Suprapubic skin (tissue), 4 donors: Measurements from ENCODE around the gene PRDM12. TPM values are rescaled to one million over a fixed set of nuclear protein-coding genes. Genes with fewer than 3 reads are reported as not detected.

Experiments
- DNase-seq, 2 donors: peaks; one replicate each; pipeline ENCODE4 v3.0.0-alpha.2; 2019; ENCODE audit warnings: low spot score in 2 of 2
- H3K27ac ChIP-seq: fragments of 200-600 bp; sonication (generic); one replicate; pipeline ENCODE4 v1.5.1; 2019
- H3K27me3 ChIP-seq: fragments of 200-600 bp; sonication (generic); one replicate; pipeline ENCODE4 v1.5.1; 2019
- H3K36me3 ChIP-seq: fragments of 200-600 bp; sonication (generic); one replicate; pipeline ENCODE4 v1.5.1; 2019
- H3K4me1 ChIP-seq: fragments of 200-600 bp; sonication (generic); one replicate; pipeline ENCODE4 v1.5.1; 2019
- H3K4me3 ChIP-seq: fragments of 200-600 bp; sonication (generic); one replicate; pipeline ENCODE4 v1.5.1; 2019; ENCODE audit warnings: mild to moderate bottlenecking
- H3K9me3 ChIP-seq: fragments of 200-600 bp; sonication (generic); one replicate; pipeline ENCODE4 v1.5.1; 2019
- CTCF ChIP-seq, 2 donors: fragments of 200-600 bp in 1 of 2; fragments of 450-650 bp in 1 of 2; sonication (generic) in 1 of 2; IDR thresholded peaks; one replicate each; pipeline ENCODE4 v1.5.1; 2016 to 2019; ENCODE audit warnings: antibody characterized with exemption in 2 of 2, mild to moderate bottlenecking in 1 of 2, moderate library complexity in 1 of 2
- EP300 ChIP-seq: sonication (generic); formaldehyde crosslinking; IDR thresholded peaks from one replicate; pipeline ENCODE4 v1.6.1; 2017; ENCODE audit warnings: antibody characterized with exemption
- POLR2A ChIP-seq, 2 donors: fragments of 450-650 bp; IDR thresholded peaks; one replicate each; pipeline ENCODE4 v1.6.1; 2017; ENCODE audit warnings: antibody characterized with exemption in 2 of 2, mild to moderate bottlenecking in 2 of 2, moderate library complexity in 2 of 2
- POLR2AphosphoS5 ChIP-seq, 3 donors: sonication (generic); formaldehyde crosslinking; IDR thresholded peaks; one replicate each; pipeline ENCODE4 v1.6.1; 2017; ENCODE audit warnings: antibody characterized with exemption in 3 of 3
- WGBS: methylation state at CpG from one replicate; pipeline ENCODE4 v1.1.5; 2018; 5-methylcytosine and 5-hydroxymethylcytosine counted together
- total RNA-seq, 4 donors: library from RNA; depleted of rRNA; stranded (reverse); fragments of >200 nt; gene quantifications; one replicate each; pipeline ENCODE4 v1.1.0, GENCODE V29; 2016

PRDM12 gene
- total RNA-seq, 4 donors from 2014 or later, result not detected

DNA sequence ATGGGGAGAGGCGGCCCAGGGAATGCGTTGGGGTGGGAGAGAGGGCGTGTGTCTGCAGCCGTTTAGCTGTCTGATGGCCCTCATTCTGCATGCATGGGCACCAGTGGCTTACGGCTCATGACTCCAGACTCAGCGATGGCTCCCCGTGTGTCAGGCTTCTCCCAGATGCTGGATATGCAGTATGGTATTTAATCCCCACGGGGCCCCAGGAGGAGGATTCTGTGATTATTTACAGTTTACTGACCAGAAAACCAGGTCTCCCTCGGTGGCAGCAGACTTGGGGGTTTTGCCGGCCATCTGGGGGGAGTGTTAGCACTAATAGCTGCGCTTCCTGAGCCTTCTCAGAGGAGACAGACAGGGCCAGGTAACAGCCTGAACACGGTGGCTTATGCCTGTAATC is 4.3 kb downstream of the PRDM12 start:
- no peak for DNase-seq
- no peaks in the 10 kb centered on the region for H3K36me3 ChIP-seq
- no peaks in the 10 kb centered on the region for H3K9me3 ChIP-seq
- no peak for TF ChIP-seq CTCF (IDR thresholded peaks at IDR 0.05)
- TF ChIP-seq POLR2A (IDR thresholded peaks at IDR 0.05), result no peak
- TF ChIP-seq POLR2AphosphoS5 (IDR thresholded peaks at IDR 0.05), result no peak
- no peak for TF ChIP-seq EP300
- peaks cover 30% of the 10 kb centered on the region for H3K4me1 ChIP-seq
- WGBS, result 58% methylated on average over 8 of the region's 12 CpGs
- no peak overlapping the region for H3K27ac ChIP-seq
- H3K27me3 ChIP-seq, result peaks cover 52% of the 10 kb centered on the region
- H3K4me3 ChIP-seq, result no peak overlapping the region

DNA sequence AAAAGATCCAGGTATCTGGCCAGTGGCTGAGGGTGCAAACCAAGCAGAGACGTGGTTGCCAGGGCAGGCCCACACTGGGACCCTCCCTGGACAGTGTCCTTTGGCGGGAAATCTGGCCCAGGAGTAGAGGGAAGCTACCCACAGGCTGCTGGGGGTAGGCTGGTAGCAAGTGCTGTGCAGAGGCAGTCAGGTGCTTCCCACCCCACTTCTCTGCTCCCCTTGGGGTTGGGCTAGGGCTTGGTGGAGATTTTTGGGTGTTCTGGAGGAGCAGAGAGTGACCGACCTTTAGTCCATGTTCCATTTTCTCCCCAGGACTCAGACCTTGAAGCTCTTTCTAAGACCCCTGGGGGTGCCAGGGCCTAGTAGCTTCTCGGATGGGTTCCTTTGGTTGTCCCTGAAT is 5.6 kb downstream of the PRDM12 start:
- TF ChIP-seq EP300 (no peak), CTCF (IDR thresholded peaks at IDR 0.05) (no peak), POLR2A (IDR thresholded peaks at IDR 0.05) (no peak), POLR2AphosphoS5 (IDR thresholded peaks at IDR 0.05) (no peak)
- Histone ChIP-seq H3K9me3 (no peaks in the 10 kb centered on the region), H3K36me3 (no peaks in the 10 kb centered on the region), H3K27ac (no peak overlapping the region), H3K27me3 (peaks cover 39% of the 10 kb centered on the region), H3K4me1 (peaks cover 17% of the 10 kb centered on the region), H3K4me3 (no peak overlapping the region)
- no peak for DNase-seq
- WGBS, result 81% methylated on average over 4 of the region's 4 CpGs

DNA sequence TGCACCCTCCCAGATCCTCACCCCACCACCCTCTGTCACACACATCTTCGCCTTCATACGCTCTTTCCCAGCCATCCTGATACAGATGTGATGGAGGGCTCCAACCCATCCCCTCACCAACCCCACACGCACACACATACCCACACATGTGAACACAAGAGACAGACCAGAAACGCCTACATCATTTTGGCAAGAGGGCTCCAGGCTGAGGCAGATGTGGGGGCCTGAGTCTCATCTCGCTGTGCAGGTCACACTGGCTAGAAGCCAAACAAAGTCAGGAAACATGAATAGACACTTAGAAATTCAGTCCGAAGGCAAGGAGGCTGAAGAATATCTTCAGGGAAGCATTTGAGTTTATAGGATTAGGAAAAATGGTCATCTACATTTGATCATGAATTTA is 6.2 kb downstream of the PRDM12 start:
- H3K4me1 ChIP-seq, result peaks cover 15% of the 10 kb centered on the region
- H3K9me3 ChIP-seq, result no peaks in the 10 kb centered on the region
- H3K27me3 ChIP-seq, result peaks cover 32% of the 10 kb centered on the region
- WGBS, result 86% methylated on average over 6 of the region's 6 CpGs
- TF ChIP-seq CTCF (IDR thresholded peaks at IDR 0.05) (no peak), POLR2AphosphoS5 (IDR thresholded peaks at IDR 0.05) (no peak), POLR2A (IDR thresholded peaks at IDR 0.05) (no peak), EP300 (no peak)
- no peak overlapping the region for H3K4me3 ChIP-seq
- no peak for DNase-seq
- H3K27ac ChIP-seq, result no peak overlapping the region
- no peaks in the 10 kb centered on the region for H3K36me3 ChIP-seq

DNA sequence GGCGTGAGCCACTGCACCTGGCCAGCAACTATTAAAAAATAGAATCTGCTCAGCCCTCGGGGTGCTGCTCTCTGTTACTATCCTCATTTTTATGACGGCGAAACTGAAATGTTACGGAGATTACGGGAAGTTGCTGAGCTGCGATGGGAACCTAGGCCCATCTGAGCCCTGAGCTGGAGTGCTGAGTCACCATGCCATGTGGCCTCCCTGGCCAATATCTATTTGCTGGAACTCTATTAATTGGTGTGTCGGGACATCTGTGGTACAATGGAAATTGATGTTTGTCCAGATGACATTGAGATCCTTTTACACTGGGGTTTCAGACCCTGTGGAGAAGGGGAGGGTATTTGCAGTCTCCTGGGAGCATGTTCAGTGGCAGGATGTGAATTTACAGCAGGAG is 8.1 kb downstream of the PRDM12 start:
- no peak overlapping the region for H3K4me3 ChIP-seq
- peaks cover 14% of the 10 kb centered on the region for H3K27me3 ChIP-seq
- 89% methylated on average over 8 of the region's 8 CpGs for WGBS
- DNase-seq, result no peak
- TF ChIP-seq EP300 (no peak), POLR2A (IDR thresholded peaks at IDR 0.05) (no peak), CTCF (IDR thresholded peaks at IDR 0.05) (no peak), POLR2AphosphoS5 (IDR thresholded peaks at IDR 0.05) (no peak)
- H3K4me1 ChIP-seq, result peaks cover 4% of the 10 kb centered on the region
- no peaks in the 10 kb centered on the region for H3K36me3 ChIP-seq
- no peak overlapping the region for H3K27ac ChIP-seq
- no peaks in the 10 kb centered on the region for H3K9me3 ChIP-seq

DNA sequence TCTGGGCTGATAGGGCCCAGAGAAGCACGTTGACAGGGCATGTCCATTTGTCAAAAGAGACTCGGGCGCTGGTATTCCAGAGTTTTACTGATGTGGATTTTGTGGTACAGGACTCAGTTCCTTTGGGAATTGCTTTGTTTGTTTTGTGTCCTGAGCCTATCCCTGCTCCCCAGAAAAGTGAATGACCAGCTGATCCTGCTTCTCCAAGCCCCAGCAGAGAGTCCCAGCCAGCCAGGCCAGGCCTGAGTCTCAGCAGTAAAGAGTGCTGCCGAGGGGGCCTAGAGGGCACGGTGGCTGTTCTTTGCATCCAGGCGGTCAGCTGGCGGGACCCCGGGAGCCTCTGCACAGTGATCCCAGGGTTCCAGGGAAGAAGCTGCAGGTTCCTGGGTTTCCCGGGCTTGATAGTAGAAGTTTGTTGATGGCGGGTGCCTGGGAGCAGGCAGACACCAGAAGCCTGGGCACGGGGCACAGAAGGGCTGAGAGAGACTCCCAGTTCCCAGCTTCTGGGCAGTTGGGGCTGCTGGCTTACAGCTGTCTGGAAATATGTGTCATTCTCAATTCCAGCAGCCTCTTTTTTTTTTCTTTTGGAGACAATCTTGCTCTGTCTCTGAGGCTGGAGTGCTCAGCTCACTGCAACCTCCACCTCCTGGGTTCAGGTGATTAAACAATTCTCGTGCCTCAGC is 8.7 kb downstream of the PRDM12 start:
- no peaks in the 10 kb centered on the region for H3K36me3 ChIP-seq
- TF ChIP-seq EP300, result no peak
- no peak for TF ChIP-seq POLR2A (IDR thresholded peaks at IDR 0.05)
- TF ChIP-seq POLR2AphosphoS5 (IDR thresholded peaks at IDR 0.05), result no peak
- no peak for TF ChIP-seq CTCF (IDR thresholded peaks at IDR 0.05)
- WGBS, result 86% methylated on average over 11 of the region's 12 CpGs
- no peak overlapping the region for H3K27ac ChIP-seq
- DNase-seq, result no peak
- no peaks in the 10 kb centered on the region for H3K9me3 ChIP-seq
- no peak overlapping the region for H3K4me3 ChIP-seq
- H3K27me3 ChIP-seq, result peaks cover 8% of the 10 kb centered on the region
- peaks cover 4% of the 10 kb centered on the region for H3K4me1 ChIP-seq
